Mesothelial cell of epicardium (in vitro differentiated cells): ENCODE results near the gene ZNF609. TPM values are rescaled to one million over a fixed set of nuclear protein-coding genes. Genes with fewer than 3 reads are reported as not detected.
"Not testable (repeated sequence)": the region's sequence is repeated elsewhere in the genome, so short reads cannot be mapped to it uniquely, and the experiment has no call there.

Experiments used
- DNase-seq, 2 experiments: peaks; one replicate each; pipeline ENCODE4 v3.0.0; 2021; ENCODE audit warnings: low spot score in 2 of 2; ENCODE audit not compliant: unreplicated experiment in 2 of 2
- H3K27ac Mint-ChIP-seq: 2 replicates; pipeline ENCODE4 v1.8.0; 2021; ENCODE audit warnings: mixed read lengths
- H3K27me3 Mint-ChIP-seq: 2 replicates; pipeline ENCODE4 v1.8.0; 2021; ENCODE audit warnings: low read depth, mixed read lengths
- H3K36me3 Mint-ChIP-seq: 2 replicates; pipeline ENCODE4 v1.8.0; 2021; ENCODE audit warnings: mixed read lengths
- H3K4me1 Mint-ChIP-seq: 2 replicates; pipeline ENCODE4 v1.8.0; 2021; ENCODE audit warnings: mixed read lengths
- H3K4me3 Mint-ChIP-seq: 2 replicates; pipeline ENCODE4 v1.8.0; 2021; ENCODE audit warnings: mild to moderate bottlenecking, moderate library complexity, mixed read lengths
- H3K9me3 Mint-ChIP-seq: 2 replicates; pipeline ENCODE4 v1.8.0; 2021; ENCODE audit warnings: mixed read lengths
- CTCF ChIP-seq: fragments of 200-600 bp; sonication (generic); IDR thresholded peaks from one replicate; pipeline ENCODE4 v1.5.0; 2021; ENCODE audit warnings: antibody characterized with exemption; ENCODE audit not compliant: unreplicated experiment
- total RNA-seq: library from RNA; stranded (reverse); gene quantifications from 3 replicates; pipeline ENCODE4 v1.2.1, GENCODE V29; 2021

Gene ZNF609
- total RNA-seq, 1 donor from 2014 or later = 76.0 TPM

- H3K27me3 Mint-ChIP-seq = no peaks in the 10 kb centered on the region
- no peak for TF ChIP-seq CTCF
- no peak for DNase-seq
These were observed 174.5 kb downstream of the ZNF609 start for GRCh38 chr15:64634576-64635498.

GRCh38 chr15:64635499-64636495, 175.4 kb downstream of the ZNF609 start:
- H3K27ac Mint-ChIP-seq = peak overlapping the region; percentile 90
- no peak for DNase-seq
- H3K36me3 Mint-ChIP-seq = peaks cover 22% of the 10 kb centered on the region
- H3K9me3 Mint-ChIP-seq = peaks cover 9% of the 10 kb centered on the region
- no peaks in the 10 kb centered on the region for H3K27me3 Mint-ChIP-seq
- H3K4me3 Mint-ChIP-seq = no peak overlapping the region
- TF ChIP-seq CTCF = no peak
- H3K4me1 Mint-ChIP-seq = peaks cover 31% of the 10 kb centered on the region

More at GRCh38 chr15:64634576-64635498, 174.5 kb downstream of the ZNF609 start:
- Mint-ChIP-seq H3K9me3 (peaks cover 9% of the 10 kb centered on the region), H3K4me3 (no peak overlapping the region), H3K27ac (peak overlapping the region; percentile 90), H3K36me3 (peaks cover 22% of the 10 kb centered on the region), H3K4me1 (peaks cover 31% of the 10 kb centered on the region)

GRCh38 chr15:64636556-64636955, 176.2 kb downstream of the ZNF609 start:
- DNase-seq = no peak
- peak overlapping the region; percentile 90 for H3K27ac Mint-ChIP-seq
- H3K4me3 Mint-ChIP-seq = no peak overlapping the region
- peaks cover 9% of the 10 kb centered on the region for H3K9me3 Mint-ChIP-seq
- no peaks in the 10 kb centered on the region for H3K27me3 Mint-ChIP-seq
- TF ChIP-seq CTCF = no peak
- H3K36me3 Mint-ChIP-seq = peaks cover 22% of the 10 kb centered on the region
- H3K4me1 Mint-ChIP-seq = peaks cover 31% of the 10 kb centered on the region

GRCh38 chr15:64637412-64637811, 177.0 kb downstream of the ZNF609 start:
- no peak overlapping the region for H3K27ac Mint-ChIP-seq
- peaks cover 31% of the 10 kb centered on the region for H3K4me1 Mint-ChIP-seq
- peaks cover 9% of the 10 kb centered on the region for H3K9me3 Mint-ChIP-seq

GRCh38 chr15:64639744-64640143, 179.4 kb downstream of the ZNF609 start:
- not testable (repeated sequence) for H3K4me3 Mint-ChIP-seq, DNase-seq, H3K27me3 Mint-ChIP-seq, H3K9me3 Mint-ChIP-seq
- Mint-ChIP-seq H3K4me1 (peaks cover 27% of the 10 kb centered on the region), H3K27ac (peak overlapping the region; percentile 32), H3K36me3 (peaks cover 22% of the 10 kb centered on the region)

More at GRCh38 chr15:64637412-64637811, 177.0 kb downstream of the ZNF609 start:
- no peak for DNase-seq
- peaks cover 22% of the 10 kb centered on the region for H3K36me3 Mint-ChIP-seq
- TF ChIP-seq CTCF = no peak
- no peaks in the 10 kb centered on the region for H3K27me3 Mint-ChIP-seq
- H3K4me3 Mint-ChIP-seq = no peak overlapping the region
